22Rv1 (cell line): Measurements from ENCODE around the gene SIGLEC7.

Source experiments
- CTCF ChIP-seq: fragments of 450-650 bp; IDR thresholded peaks from 2 replicates; pipeline ENCODE4 v1.5.1; 2017; ENCODE audit warnings: mild to moderate bottlenecking
- ZFX ChIP-seq: fragments of 450-650 bp; IDR thresholded peaks from 2 replicates; pipeline ENCODE4 v1.6.1; 2017; ENCODE audit warnings: antibody characterized with exemption, borderline replicate concordance

GRCh38 chr19:51128227-51128626, 13.9 kb upstream of the SIGLEC7 start:
- no peak for TF ChIP-seq CTCF
- no peak for TF ChIP-seq ZFX
